Superior temporal gyrus (tissue), 1 donor: ENCODE data around the gene NKX2-2.
A peak's percentile ranks its signal among the peaks of the same experiment; 100 is the strongest.
"Not testable (repeated sequence)": the region's sequence is repeated elsewhere in the genome, so short reads cannot be mapped to it uniquely, and the experiment has no call there.

Experiments used
- DNase-seq: peaks from one replicate; pipeline ENCODE4 v3.0.0-alpha.2; 2016; ENCODE audit errors: extremely low spot score

NKX2-2 gene

GRCh38 chr20:21508230-21509078 lies 5.4 kb downstream of the NKX2-2 start:
- peak; percentile 93 for DNase-seq

GRCh38 chr20:21507400-21508229 lies 6.2 kb downstream of the NKX2-2 start:
- DNase-seq: peak; percentile 55

GRCh38 chr20:21505810-21506530 lies 7.9 kb downstream of the NKX2-2 start:
- DNase-seq: peak; percentile 80

DNA sequence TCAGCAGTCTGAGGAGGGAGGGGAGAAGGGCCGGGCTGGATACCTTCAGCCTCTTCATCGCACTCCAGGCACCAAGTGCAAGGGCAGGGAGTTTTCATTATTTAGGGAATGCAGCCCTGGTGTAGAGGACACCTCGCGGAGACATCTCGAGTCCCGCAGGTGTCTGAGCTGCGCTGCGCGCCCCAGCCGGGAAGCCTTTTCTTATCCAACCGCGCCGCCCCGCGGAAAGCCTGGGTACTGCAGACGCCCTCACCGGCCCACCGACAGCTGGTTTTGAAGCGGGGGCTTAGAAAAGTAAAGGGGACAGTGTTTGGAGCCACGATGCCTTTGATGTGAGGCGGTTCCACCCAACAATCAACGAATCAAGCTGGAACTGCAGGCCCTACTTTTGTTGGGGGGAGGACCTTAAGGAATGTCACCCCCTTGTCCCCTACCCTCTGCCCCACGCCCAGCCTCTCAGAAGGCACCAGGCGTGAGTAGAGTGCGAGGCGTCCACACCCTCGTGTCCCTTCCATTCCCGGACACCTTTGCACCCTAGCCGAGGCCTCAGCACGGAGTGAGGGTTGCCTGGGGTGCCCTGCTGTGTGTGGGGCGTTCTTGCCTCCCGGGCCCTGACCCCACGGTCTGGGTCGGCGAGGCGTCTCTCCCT lies 8.6 kb downstream of the NKX2-2 start:
- DNase-seq: peak; percentile 81

GRCh38 chr20:21504323-21504722 lies 9.5 kb downstream of the NKX2-2 start:
- DNase-seq: no peak

GRCh38 chr20:21503345-21503744 lies 10.5 kb downstream of the NKX2-2 start:
- DNase-seq: peak; percentile 58

- no peak for DNase-seq
Observed at GRCh38 chr20:21501184-21501583, 12.7 kb downstream of the NKX2-2 start.

DNA sequence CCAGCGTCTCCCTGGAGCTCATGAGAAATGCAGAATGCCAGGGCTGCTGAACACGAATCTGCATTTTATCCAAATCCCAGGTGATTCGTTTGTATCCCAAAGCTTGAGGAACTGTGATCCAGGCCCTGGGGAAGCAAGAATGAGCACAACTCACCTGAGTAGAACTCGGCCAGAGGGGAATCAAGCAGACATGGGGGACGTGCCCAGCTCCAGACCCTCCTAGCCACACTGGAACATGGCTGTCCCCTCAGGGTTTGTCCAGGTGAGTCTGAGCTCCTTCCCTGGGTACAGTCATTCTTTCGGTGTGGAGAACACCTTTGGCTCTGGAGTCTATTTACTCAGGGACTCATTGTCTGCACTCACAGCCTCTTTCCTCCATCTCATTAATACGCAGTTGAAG lies 13.3 kb downstream of the NKX2-2 start:
- no peak for DNase-seq

DNA sequence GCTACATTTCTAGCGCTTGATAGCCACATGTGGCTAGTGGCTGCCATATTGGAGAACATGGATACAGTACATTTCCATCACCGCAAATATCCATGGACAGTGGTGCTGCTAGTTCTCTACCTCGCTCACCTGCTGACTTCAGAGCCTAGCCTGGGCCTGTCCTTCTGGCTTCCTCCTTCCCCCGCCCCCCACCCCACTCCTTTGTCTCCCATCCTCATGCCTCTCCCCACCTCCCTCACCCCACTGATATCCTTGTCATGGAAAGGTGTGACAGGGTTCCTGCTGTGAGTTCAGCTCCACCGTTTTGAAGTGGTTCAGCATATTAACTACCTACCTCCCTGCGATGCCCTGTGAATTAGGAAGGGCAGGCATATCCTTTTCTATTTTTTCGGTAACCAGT lies 14.2 kb downstream of the NKX2-2 start:
- no peak for DNase-seq

DNA sequence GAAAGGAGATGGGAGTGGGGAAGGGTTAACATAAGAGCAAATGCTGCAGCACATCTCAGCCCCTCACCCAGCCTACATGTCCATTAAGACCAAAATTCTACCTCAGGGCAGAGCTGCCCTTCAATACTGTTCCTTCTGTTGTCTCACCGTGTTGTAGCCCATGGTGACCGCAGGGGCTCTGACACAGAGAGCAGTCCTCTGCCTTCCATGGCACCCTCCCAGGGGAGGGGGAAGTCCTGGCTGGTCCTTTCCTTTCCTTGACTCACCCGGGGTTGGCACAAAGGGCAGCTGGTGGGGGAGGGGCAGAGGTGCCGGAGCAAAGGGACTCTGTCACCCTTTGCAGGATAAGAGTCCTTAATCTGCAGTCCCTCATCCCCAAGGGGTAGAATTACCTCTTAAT lies 15.2 kb downstream of the NKX2-2 start:
- DNase-seq: no peak

GRCh38 chr20:21498195-21498594 lies 15.7 kb downstream of the NKX2-2 start:
- DNase-seq: no peak

DNA sequence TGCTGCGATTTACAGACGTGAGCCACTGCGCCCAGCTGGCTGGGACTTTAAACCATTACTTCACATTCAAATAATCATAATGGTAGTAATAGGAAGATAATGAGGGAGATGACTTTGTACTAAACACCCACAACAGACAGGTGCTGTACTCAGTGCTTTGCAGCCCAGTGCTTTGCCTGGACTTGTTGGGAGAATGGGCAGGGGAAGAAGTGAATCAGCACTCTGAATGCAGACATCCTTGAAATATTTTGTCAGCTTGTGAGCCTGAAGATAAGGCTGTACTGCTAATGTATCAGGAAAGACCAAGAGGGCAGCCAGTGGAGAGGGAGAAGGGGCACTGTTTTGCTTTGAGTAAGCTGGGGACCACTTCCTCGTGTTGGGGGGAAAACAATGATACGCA lies 17.4 kb downstream of the NKX2-2 start:
- DNase-seq: no peak

DNA sequence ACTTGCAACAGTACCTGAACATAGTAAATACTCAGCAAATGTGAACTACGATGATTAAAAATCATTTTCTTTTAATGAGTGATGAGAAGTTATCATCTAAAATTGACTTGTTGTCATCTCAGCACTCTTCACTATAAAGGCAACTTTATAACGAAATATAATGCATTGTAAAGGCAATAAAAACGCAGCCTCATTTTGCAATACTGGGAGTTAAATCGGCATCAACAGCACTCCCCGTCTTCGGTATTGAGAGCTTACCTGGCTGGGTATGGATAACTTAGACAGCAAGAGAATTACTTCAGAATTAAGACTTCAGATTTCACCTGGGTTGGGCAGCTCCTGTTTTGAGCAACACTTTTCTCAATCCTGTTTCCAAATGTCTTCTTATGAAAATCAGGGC lies 20.8 kb downstream of the NKX2-2 start:
- no peak for DNase-seq

DNA sequence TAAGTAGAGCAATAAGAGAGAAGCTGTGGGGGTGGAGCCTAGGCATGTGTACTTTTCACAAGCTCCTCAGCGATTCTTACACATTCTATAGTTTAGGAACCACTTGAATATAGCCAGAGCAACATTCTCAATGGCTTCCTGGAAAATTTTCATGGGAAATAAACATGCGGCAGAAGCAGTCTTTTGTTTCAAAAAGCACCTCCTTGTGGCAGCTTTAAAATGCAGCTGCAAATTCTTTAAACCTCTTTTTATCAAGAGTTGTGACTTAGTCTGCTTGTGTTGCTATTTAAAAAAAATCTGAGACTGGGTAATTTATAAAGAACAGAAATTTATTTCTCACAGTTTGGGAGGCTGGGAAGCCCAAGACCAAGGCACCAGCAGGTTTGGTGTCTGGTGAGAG lies 23.8 kb downstream of the NKX2-2 start:
- DNase-seq: no peak

GRCh38 chr20:21480144-21480543 lies 33.7 kb downstream of the NKX2-2 start:
- not testable (repeated sequence) for DNase-seq

- DNase-seq: no peak
Observed at GRCh38 chr20:21465799-21466198, 48.1 kb downstream of the NKX2-2 start.

GRCh38 chr20:21464916-21465315 lies 48.9 kb downstream of the NKX2-2 start:
- DNase-seq: no peak
